IPS-NIHi11 (cell line): ENCODE data around the gene TMEFF1.

Experiments
- DNase-seq: peaks from one replicate; pipeline ENCODE4 v3.0.0; 2012; ENCODE audit warnings: mixed read lengths, low spot score

The TMEFF1 gene

GRCh38 chr9:100605405-100605804 lies 132.5 kb downstream of the TMEFF1 start:
- no peak for DNase-seq

- DNase-seq = no peak
Measured at GRCh38 chr9:100619194-100619593, 146.2 kb downstream of the TMEFF1 start.

GRCh38 chr9:100619665-100620064 lies 146.7 kb downstream of the TMEFF1 start:
- no peak for DNase-seq

- DNase-seq = no peak
Measured at GRCh38 chr9:100623969-100624368, 151.0 kb downstream of the TMEFF1 start.

- DNase-seq = no peak
Measured at GRCh38 chr9:100626949-100627348, 154.0 kb downstream of the TMEFF1 start.
